Measurements from ENCODE around the gene FAM124A.

The FAM124A gene

GRCh38 chr13:51222037-51222685 is at the start of gene FAM124A:
TSS of gene FAM124A (plus strand) at chr13:51222398. CDS start at chr13:51222502, 104 bp downstream.
- DNase-seq (ENCODE audit: low read depth), result peak; percentile 45

- DNase-seq (ENCODE audit: low read depth), result no peak
Measured at GRCh38 chr13:51175021-51175420, 47.2 kb upstream of the FAM124A start.

- DNase-seq (ENCODE audit: low read depth), result no peak
Measured at GRCh38 chr13:51175639-51176038, 46.6 kb upstream of the FAM124A start.

- DNase-seq (ENCODE audit: low read depth), result no peak
Measured at GRCh38 chr13:51177188-51177587, 45.0 kb upstream of the FAM124A start.

- no peak for DNase-seq (ENCODE audit: low read depth)
Measured at GRCh38 chr13:51178456-51179074, 43.6 kb upstream of the FAM124A start.

- DNase-seq (ENCODE audit: low read depth), result no peak
Measured at GRCh38 chr13:51179432-51179971, 42.7 kb upstream of the FAM124A start.

- no peak for DNase-seq (ENCODE audit: low read depth)
Measured at GRCh38 chr13:51180853-51181511, 41.2 kb upstream of the FAM124A start.

GRCh38 chr13:51181786-51182383 is 40.3 kb upstream of the FAM124A start:
- no peak for DNase-seq (ENCODE audit: low read depth)

GRCh38 chr13:51191743-51192142 is 30.5 kb upstream of the FAM124A start:
- DNase-seq (ENCODE audit: low read depth), result no peak

GRCh38 chr13:51192348-51192747 is 29.9 kb upstream of the FAM124A start:
- no peak for DNase-seq (ENCODE audit: low read depth)

- DNase-seq (ENCODE audit: low read depth), result no peak
Measured at GRCh38 chr13:51193387-51193786, 28.8 kb upstream of the FAM124A start.

- no peak for DNase-seq (ENCODE audit: low read depth)
Measured at GRCh38 chr13:51194942-51195341, 27.3 kb upstream of the FAM124A start.

GRCh38 chr13:51201886-51202285 is 20.3 kb upstream of the FAM124A start:
- DNase-seq (ENCODE audit: low read depth), result no peak

GRCh38 chr13:51202477-51203046 is 19.6 kb upstream of the FAM124A start:
- DNase-seq (ENCODE audit: low read depth), result no peak

- no peak for DNase-seq (ENCODE audit: low read depth)
Measured at GRCh38 chr13:51206584-51206983, 15.6 kb upstream of the FAM124A start.

- no peak for DNase-seq (ENCODE audit: low read depth)
Measured at GRCh38 chr13:51207881-51208280, 14.3 kb upstream of the FAM124A start.

GRCh38 chr13:51208716-51209115 is 13.5 kb upstream of the FAM124A start:
- no peak for DNase-seq (ENCODE audit: low read depth)

- DNase-seq (ENCODE audit: low read depth), result no peak
Measured at GRCh38 chr13:51211910-51212309, 10.3 kb upstream of the FAM124A start.

- DNase-seq (ENCODE audit: low read depth), result no peak
Measured at GRCh38 chr13:51212758-51213157, 9.4 kb upstream of the FAM124A start.

- no peak for DNase-seq (ENCODE audit: low read depth)
Measured at GRCh38 chr13:51213173-51213728, 8.9 kb upstream of the FAM124A start.

- no peak for DNase-seq (ENCODE audit: low read depth)
Measured at GRCh38 chr13:51218626-51219025, 3.6 kb upstream of the FAM124A start.

- no peak for DNase-seq (ENCODE audit: low read depth)
Measured at GRCh38 chr13:51220706-51221105, 1.5 kb upstream of the FAM124A start.

Data from ELR (cell line).